NCI-H2171 treated with DMSO at 0.1 percent for 48 hours (cell line): Measurements from ENCODE around the gene TEDC2.

Experiments
- DNase-seq: peaks from one replicate; lab custom pipeline; 2025; lab: John Stamatoyannopoulos, UW

TEDC2 gene

DNA sequence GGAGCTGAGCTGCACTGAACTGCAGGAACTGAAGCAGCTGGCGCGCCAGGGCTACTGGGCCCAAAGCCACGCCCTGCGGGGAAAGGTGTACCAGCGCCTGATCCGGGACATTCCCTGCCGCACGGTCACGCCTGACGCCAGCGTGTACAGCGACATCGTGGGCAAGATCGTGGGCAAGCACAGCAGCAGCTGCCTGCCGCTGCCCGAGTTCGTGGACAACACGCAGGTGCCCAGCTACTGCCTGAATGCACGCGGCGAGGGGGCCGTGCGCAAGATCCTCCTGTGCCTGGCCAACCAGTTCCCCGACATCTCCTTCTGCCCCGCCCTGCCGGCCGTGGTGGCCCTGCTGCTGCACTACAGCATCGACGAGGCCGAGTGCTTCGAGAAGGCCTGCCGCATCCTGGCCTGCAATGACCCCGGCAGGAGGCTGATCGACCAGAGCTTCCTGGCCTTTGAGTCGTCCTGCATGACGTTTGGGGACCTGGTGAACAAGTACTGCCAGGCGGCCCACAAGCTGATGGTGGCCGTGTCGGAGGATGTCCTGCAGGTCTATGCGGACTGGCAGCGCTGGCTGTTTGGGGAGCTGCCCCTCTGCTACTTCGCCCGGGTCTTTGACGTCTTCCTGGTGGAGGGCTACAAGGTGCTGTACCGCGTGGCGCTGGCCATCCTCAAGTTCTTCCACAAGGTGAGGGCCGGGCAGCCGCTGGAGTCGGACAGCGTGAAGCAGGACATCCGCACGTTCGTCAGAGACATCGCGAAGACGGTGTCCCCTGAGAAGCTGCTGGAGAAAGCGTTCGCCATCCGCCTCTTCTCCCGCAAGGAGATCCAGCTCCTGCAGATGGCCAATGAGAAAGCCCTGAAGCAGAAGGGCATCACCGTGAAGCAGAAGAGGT lies 36.6 kb downstream of the TEDC2 start:
- no peak for DNase-seq

- peak; percentile 89 for DNase-seq
Measured at GRCh38 chr16:2497116-2497630, 37.3 kb downstream of the TEDC2 start.

GRCh38 chr16:2497695-2498484 lies 38.0 kb downstream of the TEDC2 start:
- DNase-seq = no peak

- no peak for DNase-seq
Measured at GRCh38 chr16:2498531-2499253, 38.8 kb downstream of the TEDC2 start.

DNA sequence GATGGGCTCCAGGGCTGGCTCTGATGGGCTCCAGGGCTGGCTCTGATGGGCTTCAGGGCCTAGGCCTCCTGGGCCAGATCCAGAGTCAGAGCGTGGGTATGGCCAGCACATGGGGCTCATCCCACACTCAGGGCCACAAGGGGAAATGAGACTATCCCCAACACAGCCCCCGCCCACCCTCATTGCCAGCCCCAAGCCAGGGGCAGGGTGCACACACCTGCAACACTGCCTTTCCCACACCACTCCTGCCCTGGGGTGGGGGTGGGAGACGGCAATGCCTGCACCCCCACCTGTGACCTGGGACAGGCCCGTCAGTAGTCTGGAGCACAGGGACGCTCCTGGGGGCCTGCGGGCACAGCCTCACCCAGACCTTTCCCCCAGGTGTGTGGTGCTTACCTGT lies 39.5 kb downstream of the TEDC2 start:
- no peak for DNase-seq

DNA sequence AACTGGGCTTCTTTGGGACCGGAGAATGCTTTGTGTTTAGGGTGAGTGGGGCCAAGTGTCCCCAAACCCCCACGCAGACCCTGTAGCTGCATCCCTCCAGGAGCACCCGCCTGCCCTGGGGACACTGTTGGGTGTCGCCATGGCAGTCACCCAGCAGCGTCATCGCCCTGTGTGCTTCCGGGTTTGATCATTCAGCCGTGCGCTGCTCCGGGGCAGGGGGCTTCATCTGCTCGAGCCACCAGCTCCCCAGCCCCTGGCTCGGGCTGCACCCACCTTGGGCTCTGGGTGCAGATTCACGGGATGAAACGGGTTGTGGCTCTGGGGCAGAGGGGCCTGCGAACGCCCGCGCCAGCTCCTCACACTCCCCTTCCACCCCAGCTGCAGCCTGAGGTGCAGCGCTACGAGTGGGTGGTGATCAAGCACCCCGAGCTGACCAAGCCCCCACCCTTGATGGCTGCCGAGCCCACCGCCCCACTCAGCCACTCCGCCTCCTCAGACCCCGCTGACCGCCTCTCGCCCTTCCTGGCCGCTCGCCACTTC lies 40.1 kb downstream of the TEDC2 start:
- no peak for DNase-seq

- DNase-seq = no peak
Measured at GRCh38 chr16:2500430-2500917, 40.6 kb downstream of the TEDC2 start.

- peak; percentile 83 for DNase-seq
Measured at GRCh38 chr16:2500918-2501750, 41.2 kb downstream of the TEDC2 start.

DNA sequence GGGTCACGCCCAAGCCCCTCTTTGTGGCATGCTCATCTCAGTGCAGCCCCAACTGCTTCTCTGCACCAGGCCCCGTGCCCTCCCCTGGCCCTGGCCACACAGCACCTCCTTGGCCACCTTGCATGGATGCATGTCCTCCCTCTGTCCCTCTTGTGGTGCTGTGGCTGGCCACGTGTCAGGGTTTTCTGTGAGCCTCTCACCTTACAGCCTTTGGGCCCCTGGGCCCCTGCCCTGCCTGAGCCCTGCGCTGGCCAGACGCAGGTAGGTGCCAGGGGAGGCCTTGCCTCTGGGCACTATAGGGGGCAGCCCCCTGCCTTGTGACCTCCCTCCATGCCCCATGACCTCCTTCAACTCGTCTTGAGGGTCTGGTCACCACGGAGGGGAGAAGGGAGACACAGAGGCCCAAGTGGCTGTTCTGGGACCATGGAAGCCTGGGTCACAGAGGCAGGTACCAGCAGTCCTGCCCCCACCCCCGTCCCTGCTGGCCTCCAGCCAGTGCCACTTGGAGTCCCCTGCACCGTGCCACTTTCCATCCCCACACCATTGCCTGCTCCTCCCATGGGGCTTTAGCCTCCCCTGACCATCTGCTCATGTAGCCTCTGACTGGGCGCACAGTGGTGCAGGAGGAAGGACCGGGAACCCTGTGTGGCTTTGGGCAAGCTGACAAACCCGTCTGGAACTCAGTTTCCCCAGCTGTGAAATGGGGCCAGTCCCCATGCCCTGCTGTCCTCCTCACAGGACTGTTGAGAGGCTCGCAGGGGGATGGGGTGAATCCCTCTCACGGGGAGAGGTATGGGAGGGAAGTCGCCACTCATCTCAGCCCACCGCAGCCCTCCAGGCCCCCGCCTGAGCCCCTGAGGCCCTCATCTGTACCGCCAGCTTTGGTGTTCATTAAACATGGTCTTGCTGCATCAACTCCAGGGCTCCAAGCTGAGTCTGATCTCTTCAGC lies 42.3 kb downstream of the TEDC2 start:
- DNase-seq = no peak

GRCh38 chr16:2505695-2506094 lies 45.8 kb downstream of the TEDC2 start:
- DNase-seq = no peak

DNA sequence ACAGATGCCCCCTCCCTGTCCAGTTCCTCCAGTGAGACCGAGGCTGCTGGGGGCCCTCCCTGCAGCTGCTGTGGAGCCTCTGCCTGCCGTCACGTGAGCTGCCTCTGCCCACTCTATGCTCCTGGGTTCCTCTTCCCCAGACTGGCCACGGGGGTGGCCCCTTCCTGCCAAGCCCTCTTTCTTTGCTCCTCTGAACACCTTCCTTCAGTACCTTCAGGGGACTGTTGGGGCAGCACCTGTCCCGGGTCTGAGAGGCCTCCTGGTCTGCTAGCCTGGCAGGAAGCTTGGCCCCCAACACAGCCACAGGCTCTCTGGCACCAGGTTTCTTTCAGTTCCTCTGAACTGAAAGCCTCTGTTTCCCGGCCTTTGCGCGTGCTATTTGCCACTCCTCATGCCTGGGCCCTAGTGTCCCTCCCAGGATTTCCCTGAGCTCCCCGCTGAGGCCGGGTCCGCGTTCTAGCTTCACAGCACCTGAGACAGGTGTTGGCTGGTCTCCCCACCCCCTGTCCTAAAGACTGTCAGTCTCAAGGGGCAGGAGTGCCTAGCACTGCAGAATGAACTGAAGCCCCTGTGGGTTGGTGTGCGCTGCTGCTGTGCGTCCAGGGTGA lies 47.2 kb downstream of the TEDC2 start:
- no peak for DNase-seq

DNA sequence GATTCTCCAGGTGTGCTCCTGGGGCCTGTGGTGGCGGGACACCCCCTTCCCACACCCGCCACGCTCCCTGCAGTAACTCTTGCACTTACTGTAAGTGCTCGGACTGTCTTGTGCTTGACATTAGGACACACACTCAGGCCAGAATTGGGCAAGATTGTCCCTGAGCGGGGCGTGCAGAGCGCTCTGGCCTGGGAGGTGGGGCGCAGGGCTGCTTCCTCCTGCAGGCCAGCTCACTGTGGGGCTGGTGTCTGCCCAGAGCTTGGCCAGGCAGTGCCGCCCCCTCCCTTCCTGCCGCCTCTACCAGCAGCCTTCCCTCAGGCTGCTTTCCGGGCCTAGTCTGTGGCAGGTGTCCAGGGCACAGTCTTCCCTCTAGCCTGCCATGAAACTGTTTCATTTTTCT lies 47.8 kb downstream of the TEDC2 start:
- no peak for DNase-seq

- DNase-seq = no peak
Measured at GRCh38 chr16:2508722-2509400, 49.0 kb downstream of the TEDC2 start.

GRCh38 chr16:2511128-2511800 lies 51.4 kb downstream of the TEDC2 start:
- DNase-seq = no peak

GRCh38 chr16:2511996-2512734 lies 52.3 kb downstream of the TEDC2 start:
- DNase-seq = no peak

DNA sequence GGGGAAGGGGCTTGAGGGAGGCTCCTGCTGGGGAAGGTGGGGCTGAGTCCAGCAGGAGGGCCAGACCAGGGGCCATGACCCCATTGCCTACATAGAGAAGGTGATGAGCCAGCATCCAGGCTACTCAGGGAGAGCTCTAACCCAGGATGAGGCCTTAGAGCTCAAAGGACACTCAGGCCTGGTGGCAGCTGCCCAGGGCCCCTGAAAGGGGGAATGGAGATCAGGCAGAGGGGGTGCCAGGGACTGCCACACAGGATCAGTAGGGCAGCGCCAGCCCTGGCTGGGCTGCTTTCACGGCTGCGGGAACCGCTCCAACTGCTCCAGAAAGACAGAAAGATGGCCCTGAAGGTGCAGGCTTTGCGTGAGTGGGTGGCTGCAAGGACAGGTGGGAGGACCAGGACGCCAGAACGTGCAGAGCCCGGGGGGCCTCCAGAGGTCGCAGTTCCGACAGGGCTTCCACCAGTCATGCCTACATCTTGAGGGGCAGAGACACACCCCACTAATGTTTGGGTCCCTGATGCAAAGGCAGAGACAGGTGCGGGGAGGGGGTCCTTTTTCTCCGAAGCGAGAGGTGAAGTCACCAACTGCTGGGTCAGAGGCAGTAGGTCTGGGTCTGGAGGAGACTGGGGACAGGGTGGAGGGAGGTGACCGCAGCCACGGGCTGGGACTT lies 53.0 kb downstream of the TEDC2 start:
- DNase-seq = peak; percentile 36
